HepG2 (cell line): ENCODE data around the gene MYH9. TPM values are rescaled to one million over a fixed set of nuclear protein-coding genes. Genes with fewer than 3 reads are reported as not detected.

Experiments used
- FOSL1 ChIP-seq: sonication (generic); formaldehyde crosslinking; IDR thresholded peaks from 2 replicates; pipeline ENCODE4 v1.9.0; 2021; ENCODE audit warnings: missing genetic modification reagents, borderline replicate concordance
- HES4 ChIP-seq: sonication (generic); formaldehyde crosslinking; IDR thresholded peaks from 2 replicates; pipeline ENCODE4 v1.9.0; 2021; ENCODE audit warnings: mild to moderate bottlenecking, missing genetic modification reagents, borderline replicate concordance
- HNF4A ChIP-seq: sonication (generic); formaldehyde crosslinking; IDR thresholded peaks from 2 replicates; pipeline ENCODE4 v1.4.0; 2020; ENCODE audit warnings: missing genetic modification reagents
- HOXA3 ChIP-seq: sonication (generic); formaldehyde crosslinking; IDR thresholded peaks from 2 replicates; pipeline ENCODE4 v1.5.0; 2020; ENCODE audit warnings: missing genetic modification reagents
- LCORL ChIP-seq, 2 experiments: fragments of 450-650 bp in 1 of 2; sonication (generic) in 1 of 2; formaldehyde crosslinking in 1 of 2; IDR thresholded peaks; 2 replicates each; pipeline versions ENCODE4 v1.5.0 to v1.6.1; 2017 to 2020; ENCODE audit warnings: antibody characterized with exemption in 1 of 2, missing genetic modification reagents in 1 of 2
- MAF1 ChIP-seq: sonication (generic); formaldehyde crosslinking; IDR thresholded peaks from 2 replicates; pipeline ENCODE4 v1.5.0; 2020; ENCODE audit warnings: missing genetic modification reagents, borderline replicate concordance
- MAFF ChIP-seq: IDR thresholded peaks from 2 replicates; pipeline ENCODE4 v1.6.1; 2011; ENCODE audit warnings: low read depth, low read length, improper control_type of control experiment
- MIER3 ChIP-seq: IDR thresholded peaks from 2 replicates; pipeline ENCODE4 v1.6.1; 2016; ENCODE audit warnings: missing compliant biosample characterization, borderline replicate concordance
- NFE2L2 ChIP-seq: fragments of 150-350 bp; IDR thresholded peaks from 2 replicates; pipeline ENCODE4 v1.6.1; 2014; ENCODE audit warnings: low read length
- SMC3 ChIP-seq: IDR thresholded peaks from 2 replicates; pipeline ENCODE4 v1.6.1; 2011; ENCODE audit warnings: low read length, improper control_type of control experiment
- SOX13 ChIP-seq, 3 experiments: fragments of 450-650 bp in 1 of 3; sonication (generic) in 1 of 3; formaldehyde crosslinking in 1 of 3; IDR thresholded peaks in 2 of 3; conservative IDR thresholded peaks in 1 of 3; 2 replicates each; pipeline versions ENCODE4 v1.5.0 to v1.6.1; 2016 to 2020; ENCODE audit warnings: antibody characterized with exemption in 1 of 3, mild to moderate bottlenecking in 1 of 3, missing compliant biosample characterization in 1 of 3, missing genetic modification reagents in 1 of 3, moderate library complexity in 1 of 3
- TBX2 ChIP-seq: sonication (generic); formaldehyde crosslinking; IDR thresholded peaks from 2 replicates; pipeline ENCODE4 v1.5.0; 2020; ENCODE audit warnings: missing genetic modification reagents, mild to moderate bottlenecking, borderline replicate concordance
- ZNF260 ChIP-seq: sonication (generic); formaldehyde crosslinking; IDR thresholded peaks from 2 replicates; pipeline ENCODE4 v1.4.0; 2020; ENCODE audit warnings: missing genetic modification reagents, low read depth, mild to moderate bottlenecking, borderline replicate concordance
- polyA plus RNA-seq, 8 experiments: library from polyadenylated mRNA; depleted of rRNA in 3 of 8; stranded (reverse) in 7 of 8; unstranded in 1 of 8; fragments of >200 nt; fragmentation: Illumina TruSeq in 4 of 8; extraction: Trizol in 4 of 8; gene quantifications; 2 replicates each; pipeline versions ENCODE4 v1.2.1 to v1.2.3, GENCODE V29; 2011 to 2016; ENCODE audit warnings: low read depth in 4 of 8, missing spikeins in 1 of 8, mixed read lengths in 1 of 8; ENCODE audit not compliant: insufficient read depth in 1 of 8
- total RNA-seq, 5 experiments: library from RNA; depleted of rRNA; stranded (reverse); fragments of >200 nt; fragmentation: Illumina TruSeq; extraction: Trizol; gene quantifications; 2 replicates each; pipeline ENCODE4 v1.2.3, GENCODE V29; 2016; ENCODE audit warnings: low read depth in 1 of 5
- TF ChIP-seq, protein P1 (sequence below): sonication (generic); formaldehyde crosslinking; IDR thresholded peaks from 2 replicates; pipeline ENCODE4 v1.4.0; 2020; ENCODE audit warnings: mild to moderate bottlenecking, missing genetic modification reagents, borderline replicate concordance
- TF ChIP-seq, protein P2 (sequence below): sonication (generic); formaldehyde crosslinking; IDR thresholded peaks from 2 replicates; pipeline ENCODE4 v1.4.0; 2020; ENCODE audit warnings: mild to moderate bottlenecking, missing genetic modification reagents
- TF ChIP-seq, protein P3 (sequence below): sonication (generic); formaldehyde crosslinking; IDR thresholded peaks from 2 replicates; pipeline ENCODE4 v1.5.1; 2020; ENCODE audit warnings: missing genetic modification reagents, mild to moderate bottlenecking, borderline replicate concordance

The MYH9 gene
- total and polyA plus RNA-seq, 2 of the 13 experiments (the other 11 are each of a cell fraction or from before 2014, with no cell fraction given) = 50.7 to 98.5 TPM

DNA sequence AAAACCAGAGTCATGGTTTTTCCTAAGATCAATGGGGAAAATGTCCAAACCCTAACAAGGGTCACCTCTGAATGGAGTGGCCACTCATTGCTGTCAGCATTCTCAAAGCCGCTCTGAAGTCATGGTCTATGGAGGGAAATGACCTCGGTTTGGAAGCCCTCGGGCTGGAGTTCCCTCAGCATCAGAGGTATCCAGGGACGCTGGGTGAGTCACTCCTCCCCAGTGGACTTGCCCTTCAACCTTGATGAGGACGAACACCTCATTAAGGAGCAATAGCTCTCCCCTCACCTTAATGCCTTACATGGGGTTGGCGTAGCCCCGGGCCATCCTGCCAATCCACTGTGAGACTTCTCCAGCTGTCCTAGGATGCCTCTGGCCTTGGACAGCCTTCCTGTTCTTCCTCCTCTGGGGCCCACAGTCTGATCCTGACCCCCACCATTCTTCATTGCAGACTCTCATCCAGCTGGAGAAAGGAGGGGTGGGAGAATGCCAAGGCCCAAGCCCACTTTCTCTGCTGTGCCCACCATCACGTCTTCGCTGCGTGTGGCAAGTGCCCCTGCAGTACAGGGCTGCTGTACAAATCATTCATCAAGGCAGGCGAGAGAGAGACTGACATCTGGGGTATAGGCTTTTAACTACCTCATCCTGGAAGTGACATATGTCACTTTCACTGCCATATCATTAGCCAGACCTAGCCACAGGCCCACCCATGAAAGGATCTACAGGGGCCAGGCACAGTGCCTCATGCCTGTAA is 25.4 kb upstream of the MYH9 start (continued):
- TF ChIP-seq, protein P1, sequence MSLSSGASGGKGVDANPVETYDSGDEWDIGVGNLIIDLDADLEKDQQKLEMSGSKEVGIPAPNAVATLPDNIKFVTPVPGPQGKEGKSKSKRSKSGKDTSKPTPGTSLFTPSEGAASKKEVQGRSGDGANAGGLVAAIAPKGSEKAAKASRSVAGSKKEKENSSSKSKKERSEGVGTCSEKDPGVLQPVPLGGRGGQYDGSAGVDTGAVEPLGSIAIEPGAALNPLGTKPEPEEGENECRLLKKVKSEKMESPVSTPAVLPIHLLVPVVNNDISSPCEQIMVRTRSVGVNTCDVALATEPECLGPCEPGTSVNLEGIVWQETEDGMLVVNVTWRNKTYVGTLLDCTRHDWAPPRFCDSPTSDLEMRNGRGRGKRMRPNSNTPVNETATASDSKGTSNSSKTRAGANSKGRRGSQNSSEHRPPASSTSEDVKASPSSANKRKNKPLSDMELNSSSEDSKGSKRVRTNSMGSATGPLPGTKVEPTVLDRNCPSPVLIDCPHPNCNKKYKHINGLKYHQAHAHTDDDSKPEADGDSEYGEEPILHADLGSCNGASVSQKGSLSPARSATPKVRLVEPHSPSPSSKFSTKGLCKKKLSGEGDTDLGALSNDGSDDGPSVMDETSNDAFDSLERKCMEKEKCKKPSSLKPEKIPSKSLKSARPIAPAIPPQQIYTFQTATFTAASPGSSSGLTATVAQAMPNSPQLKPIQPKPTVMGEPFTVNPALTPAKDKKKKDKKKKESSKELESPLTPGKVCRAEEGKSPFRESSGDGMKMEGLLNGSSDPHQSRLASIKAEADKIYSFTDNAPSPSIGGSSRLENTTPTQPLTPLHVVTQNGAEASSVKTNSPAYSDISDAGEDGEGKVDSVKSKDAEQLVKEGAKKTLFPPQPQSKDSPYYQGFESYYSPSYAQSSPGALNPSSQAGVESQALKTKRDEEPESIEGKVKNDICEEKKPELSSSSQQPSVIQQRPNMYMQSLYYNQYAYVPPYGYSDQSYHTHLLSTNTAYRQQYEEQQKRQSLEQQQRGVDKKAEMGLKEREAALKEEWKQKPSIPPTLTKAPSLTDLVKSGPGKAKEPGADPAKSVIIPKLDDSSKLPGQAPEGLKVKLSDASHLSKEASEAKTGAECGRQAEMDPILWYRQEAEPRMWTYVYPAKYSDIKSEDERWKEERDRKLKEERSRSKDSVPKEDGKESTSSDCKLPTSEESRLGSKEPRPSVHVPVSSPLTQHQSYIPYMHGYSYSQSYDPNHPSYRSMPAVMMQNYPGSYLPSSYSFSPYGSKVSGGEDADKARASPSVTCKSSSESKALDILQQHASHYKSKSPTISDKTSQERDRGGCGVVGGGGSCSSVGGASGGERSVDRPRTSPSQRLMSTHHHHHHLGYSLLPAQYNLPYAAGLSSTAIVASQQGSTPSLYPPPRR (CRISPR knock-in tag) = no peak
- TF ChIP-seq HOXA3 (CRISPR knock-in tag) = peak; percentile 56; the same call in 1 of the 2 replicates
- TF ChIP-seq ZNF260 (CRISPR knock-in tag) = no peak
- TF ChIP-seq, protein P2, sequence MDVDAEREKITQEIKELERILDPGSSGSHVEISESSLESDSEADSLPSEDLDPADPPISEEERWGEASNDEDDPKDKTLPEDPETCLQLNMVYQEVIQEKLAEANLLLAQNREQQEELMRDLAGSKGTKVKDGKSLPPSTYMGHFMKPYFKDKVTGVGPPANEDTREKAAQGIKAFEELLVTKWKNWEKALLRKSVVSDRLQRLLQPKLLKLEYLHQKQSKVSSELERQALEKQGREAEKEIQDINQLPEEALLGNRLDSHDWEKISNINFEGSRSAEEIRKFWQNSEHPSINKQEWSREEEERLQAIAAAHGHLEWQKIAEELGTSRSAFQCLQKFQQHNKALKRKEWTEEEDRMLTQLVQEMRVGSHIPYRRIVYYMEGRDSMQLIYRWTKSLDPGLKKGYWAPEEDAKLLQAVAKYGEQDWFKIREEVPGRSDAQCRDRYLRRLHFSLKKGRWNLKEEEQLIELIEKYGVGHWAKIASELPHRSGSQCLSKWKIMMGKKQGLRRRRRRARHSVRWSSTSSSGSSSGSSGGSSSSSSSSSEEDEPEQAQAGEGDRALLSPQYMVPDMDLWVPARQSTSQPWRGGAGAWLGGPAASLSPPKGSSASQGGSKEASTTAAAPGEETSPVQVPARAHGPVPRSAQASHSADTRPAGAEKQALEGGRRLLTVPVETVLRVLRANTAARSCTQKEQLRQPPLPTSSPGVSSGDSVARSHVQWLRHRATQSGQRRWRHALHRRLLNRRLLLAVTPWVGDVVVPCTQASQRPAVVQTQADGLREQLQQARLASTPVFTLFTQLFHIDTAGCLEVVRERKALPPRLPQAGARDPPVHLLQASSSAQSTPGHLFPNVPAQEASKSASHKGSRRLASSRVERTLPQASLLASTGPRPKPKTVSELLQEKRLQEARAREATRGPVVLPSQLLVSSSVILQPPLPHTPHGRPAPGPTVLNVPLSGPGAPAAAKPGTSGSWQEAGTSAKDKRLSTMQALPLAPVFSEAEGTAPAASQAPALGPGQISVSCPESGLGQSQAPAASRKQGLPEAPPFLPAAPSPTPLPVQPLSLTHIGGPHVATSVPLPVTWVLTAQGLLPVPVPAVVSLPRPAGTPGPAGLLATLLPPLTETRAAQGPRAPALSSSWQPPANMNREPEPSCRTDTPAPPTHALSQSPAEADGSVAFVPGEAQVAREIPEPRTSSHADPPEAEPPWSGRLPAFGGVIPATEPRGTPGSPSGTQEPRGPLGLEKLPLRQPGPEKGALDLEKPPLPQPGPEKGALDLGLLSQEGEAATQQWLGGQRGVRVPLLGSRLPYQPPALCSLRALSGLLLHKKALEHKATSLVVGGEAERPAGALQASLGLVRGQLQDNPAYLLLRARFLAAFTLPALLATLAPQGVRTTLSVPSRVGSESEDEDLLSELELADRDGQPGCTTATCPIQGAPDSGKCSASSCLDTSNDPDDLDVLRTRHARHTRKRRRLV (CRISPR knock-in tag) = no peak
- TF ChIP-seq FOSL1 (CRISPR knock-in tag) = peak; percentile 65
- TF ChIP-seq NFE2L2 = no peak
- no peak for TF ChIP-seq SOX13 (IDR thresholded peaks at IDR 0.05)
- 0 out of 4 replicates have a peak, but pooled peaks of 1 of the 2 experiments have one; percentile 15 for TF ChIP-seq SOX13 (CRISPR knock-in tag; conservative IDR thresholded peaks at IDR 0.05 in 1 of 2, IDR thresholded peaks at IDR 0.05 in 1 of 2)
- 0 out of 2 replicates have a peak, but pooled peaks have one; percentile 55 for TF ChIP-seq MIER3 (CRISPR knock-in tag)
- TF ChIP-seq HNF4A (CRISPR knock-in tag) = no peak
- no peak for TF ChIP-seq LCORL (IDR thresholded peaks at IDR 0.05)
- TF ChIP-seq LCORL (CRISPR knock-in tag; IDR thresholded peaks at IDR 0.05) = 0 out of 2 replicates have a peak, but pooled peaks have one; percentile 35
- TF ChIP-seq MAF1 (CRISPR knock-in tag) = no peak
- TF ChIP-seq HES4 = 0 out of 2 replicates have a peak, but pooled peaks have one; percentile 39
- TF ChIP-seq MAFF = 0 out of 2 replicates have a peak, but pooled peaks have one; percentile 25
- TF ChIP-seq, protein P3, sequence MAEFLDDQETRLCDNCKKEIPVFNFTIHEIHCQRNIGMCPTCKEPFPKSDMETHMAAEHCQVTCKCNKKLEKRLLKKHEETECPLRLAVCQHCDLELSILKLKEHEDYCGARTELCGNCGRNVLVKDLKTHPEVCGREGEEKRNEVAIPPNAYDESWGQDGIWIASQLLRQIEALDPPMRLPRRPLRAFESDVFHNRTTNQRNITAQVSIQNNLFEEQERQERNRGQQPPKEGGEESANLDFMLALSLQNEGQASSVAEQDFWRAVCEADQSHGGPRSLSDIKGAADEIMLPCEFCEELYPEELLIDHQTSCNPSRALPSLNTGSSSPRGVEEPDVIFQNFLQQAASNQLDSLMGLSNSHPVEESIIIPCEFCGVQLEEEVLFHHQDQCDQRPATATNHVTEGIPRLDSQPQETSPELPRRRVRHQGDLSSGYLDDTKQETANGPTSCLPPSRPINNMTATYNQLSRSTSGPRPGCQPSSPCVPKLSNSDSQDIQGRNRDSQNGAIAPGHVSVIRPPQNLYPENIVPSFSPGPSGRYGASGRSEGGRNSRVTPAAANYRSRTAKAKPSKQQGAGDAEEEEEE = no peak
- TF ChIP-seq TBX2 (CRISPR knock-in tag) = peak; percentile 40; the same call in 1 of the 2 replicates
- TF ChIP-seq SMC3 = peak; percentile 18; the same call in 1 of the 2 replicates
